ENCODE measurements around the gene OR6Q1.

Gene OR6Q1

DNA sequence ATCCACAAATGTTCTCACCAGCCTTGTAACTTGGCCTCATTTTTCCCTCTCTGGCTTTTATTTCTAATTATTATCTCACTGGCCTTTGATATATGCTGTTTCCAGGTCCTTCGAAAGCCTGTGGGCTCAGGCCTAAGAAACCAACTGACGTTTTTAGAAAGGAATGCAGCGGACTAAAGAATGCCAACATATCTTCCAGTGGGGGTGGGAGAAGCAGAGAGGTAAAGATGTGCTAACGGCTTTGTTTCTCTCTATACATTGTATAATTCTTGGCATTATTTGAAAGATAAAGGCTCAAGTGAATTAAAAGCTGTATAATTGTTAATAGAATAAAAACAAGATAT lies 28.2 kb downstream of the OR6Q1 start:
- DNase-seq = no peak

DNA sequence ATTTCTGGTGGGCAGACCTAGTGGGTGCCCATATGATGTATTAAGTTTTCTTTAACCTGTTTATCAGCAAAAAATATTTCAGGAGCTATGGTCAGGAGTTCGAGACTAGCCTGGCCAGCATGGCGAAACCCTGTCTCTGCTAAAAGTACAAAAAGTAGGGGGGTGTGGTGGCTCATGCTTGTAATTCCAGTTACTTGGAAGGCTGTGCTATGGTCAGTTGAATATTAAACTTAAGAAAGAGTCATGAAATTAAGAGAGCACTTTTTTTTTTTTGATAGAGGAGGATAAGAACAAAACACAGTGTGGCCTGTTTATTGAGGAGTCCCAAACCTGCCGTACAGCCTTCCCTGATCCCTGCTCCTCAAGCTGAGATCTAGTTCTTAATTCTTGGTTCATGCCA lies 29.8 kb downstream of the OR6Q1 start:
- no peak for DNase-seq

DNA sequence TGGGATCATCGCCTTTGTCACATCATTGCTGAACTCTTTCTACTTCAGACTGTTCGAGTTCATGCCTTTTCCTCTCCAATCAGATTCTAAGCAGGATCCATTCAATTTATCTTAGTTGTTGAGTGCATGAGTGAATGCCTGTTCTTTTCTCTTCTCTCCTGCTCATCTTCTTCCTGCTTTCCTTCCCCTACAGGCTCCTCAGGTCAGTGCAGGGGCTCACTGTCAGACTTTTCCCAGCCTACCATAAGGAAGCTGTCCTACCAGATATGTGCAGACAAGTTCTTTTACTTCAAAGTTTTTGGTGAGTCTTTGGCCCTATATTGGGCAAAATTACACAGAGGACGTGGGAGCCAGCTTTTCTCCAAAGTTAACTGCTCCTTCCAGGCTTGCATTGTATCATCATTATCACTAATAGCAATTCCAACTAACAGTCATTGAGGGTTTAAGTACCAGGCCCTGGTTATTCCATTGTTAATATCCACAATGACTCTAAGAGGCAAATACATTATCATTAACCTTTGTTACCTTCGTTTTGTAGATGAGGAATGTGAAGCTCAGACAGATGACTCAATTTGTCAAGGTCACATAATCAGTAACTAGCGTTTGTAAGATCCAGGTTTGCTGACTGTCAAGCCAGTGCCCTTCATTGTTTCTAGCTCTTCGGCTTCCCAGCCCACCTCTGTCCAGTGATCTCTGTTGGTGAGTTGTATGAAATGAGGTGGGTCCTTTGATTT lies 30.4 kb downstream of the OR6Q1 start:
- DNase-seq = no peak

DNA sequence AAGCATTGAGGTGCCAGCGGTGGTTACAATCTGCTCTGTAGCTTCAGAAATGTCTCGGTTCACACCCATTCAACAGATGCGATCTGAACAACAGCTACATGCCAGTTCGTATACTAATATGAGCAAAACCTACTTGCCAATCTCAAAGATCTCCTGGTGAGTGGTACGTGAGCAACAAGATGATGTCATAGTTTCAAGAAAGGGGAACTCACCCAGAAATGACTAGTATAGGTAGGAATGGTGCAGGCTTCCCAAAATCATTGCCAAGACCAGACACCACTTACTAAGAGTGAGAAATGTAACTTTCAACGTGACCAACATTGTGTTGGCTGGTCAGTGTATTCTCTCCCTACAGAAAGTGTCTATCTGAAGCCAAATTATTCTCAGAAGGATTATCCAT lies 31.1 kb downstream of the OR6Q1 start:
- no peak for DNase-seq

DNA sequence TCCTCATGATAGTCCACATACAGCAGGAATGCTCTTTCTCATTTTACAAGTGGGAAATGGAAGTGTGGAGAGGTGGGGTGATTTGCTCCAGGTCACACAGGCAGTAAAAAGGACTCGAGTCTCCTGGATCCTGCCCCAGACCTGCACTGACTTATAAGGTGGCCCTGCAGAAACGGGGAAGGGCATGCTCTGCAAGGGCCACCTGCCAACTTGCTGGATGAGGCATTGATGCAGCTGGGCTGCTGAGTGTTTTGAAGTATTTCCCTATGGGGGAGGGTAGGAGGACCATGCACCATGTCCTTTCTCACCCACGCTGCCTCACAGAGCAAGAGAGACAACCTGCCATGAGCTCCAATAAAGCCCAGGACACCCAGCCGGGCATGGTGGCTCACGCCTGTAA lies 36.9 kb downstream of the OR6Q1 start:
- no peak for DNase-seq

DNA sequence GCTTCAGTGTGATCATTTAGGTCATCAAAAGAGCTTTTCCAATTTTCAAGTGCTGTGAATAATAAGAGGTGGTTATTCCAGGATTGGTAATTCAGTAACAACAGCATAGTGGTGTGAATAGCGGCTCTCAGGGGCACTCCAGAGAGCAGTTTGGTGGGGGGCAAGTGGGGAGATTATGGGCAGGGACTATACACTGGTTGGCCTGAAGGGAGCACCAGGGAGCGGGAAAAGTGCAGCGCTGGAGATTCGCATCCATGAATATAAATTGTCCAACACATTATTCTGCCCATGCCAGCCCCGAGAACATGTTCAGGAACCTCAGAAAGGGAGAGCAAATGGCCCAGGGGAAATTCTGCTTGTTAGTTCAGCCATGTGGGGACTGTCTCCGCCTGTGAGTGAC lies 37.9 kb downstream of the OR6Q1 start:
- no peak for DNase-seq

DNA sequence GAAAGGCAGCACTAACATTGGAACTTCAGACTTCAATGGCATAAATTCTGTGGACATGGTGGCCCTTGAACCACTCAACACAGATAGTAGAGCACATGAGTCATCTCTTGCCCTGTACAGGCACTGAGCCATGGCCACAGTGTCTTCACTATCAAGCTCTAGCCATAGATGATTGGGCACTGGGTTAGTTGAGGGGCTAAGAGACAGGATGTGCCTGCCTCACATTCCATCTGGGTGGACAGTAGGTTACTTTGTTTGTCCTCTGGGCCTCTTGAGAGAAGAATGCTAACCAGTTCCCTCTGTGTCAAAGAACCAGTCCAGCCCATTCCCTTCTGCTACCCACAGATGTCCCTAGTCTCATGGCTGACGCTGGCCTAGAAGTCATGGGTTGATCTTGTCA lies 39.8 kb downstream of the OR6Q1 start:
- no peak for DNase-seq

DNA sequence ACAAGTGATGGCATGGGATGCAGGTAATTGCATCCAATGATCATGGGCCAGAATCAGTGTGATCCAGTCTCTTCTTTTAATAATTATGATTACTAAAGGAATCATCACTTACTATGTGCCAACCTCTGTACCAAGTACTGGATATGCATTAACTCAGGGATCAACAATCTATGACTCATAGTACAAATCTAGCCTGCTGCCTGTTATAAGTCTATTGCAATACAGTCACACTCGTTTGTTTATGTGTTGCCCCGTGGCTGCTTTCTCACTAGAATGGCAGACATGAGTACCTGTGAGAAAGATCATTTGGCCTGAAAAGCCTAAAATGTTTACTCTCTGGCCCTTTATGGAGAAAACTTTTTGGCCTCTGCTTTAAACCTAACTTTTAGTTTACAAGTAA lies 45.0 kb downstream of the OR6Q1 start:
- DNase-seq = no peak
